GM06990 (cell line): ENCODE data around the gene TTC4.

Experiments
- DNase-seq: peaks from one replicate; pipeline ENCODE4 v3.0.0-alpha.2; 2011; ENCODE audit not compliant: insufficient read length; ENCODE audit errors: extremely low read depth
- H3K27me3 ChIP-seq: replicated peaks from 2 replicates; pipeline ENCODE4 v1.6.0; 2011; ENCODE audit warnings: low read length; ENCODE audit not compliant: control insufficient read depth, insufficient read depth
- H3K36me3 ChIP-seq: 2 replicates; pipeline ENCODE4 v1.5.1; 2011; ENCODE audit warnings: low read length; ENCODE audit not compliant: control insufficient read depth, insufficient read depth
- H3K4me3 ChIP-seq: replicated peaks from 2 replicates; pipeline ENCODE4 v1.5.1; 2011; ENCODE audit warnings: low read depth, mild to moderate bottlenecking, control low read depth, low read length
- TF ChIP-seq, protein P1 (sequence below): IDR thresholded peaks from 2 replicates; pipeline ENCODE4 v1.5.1; 2011; ENCODE audit warnings: low read length, control low read depth, mild to moderate bottlenecking, inconsistent platforms; ENCODE audit not compliant: insufficient read depth, poor library complexity, severe bottlenecking

The TTC4 gene

GRCh38 chr1:54705153-54705552, 10.5 kb upstream of the TTC4 start:
- Histone ChIP-seq H3K4me3 (no peak overlapping the region), H3K27me3 (no peaks in the 10 kb centered on the region; the same call in 1 of the 2 replicates), H3K36me3 (no peaks in the 10 kb centered on the region)
- no peak for DNase-seq
- TF ChIP-seq, protein P1, sequence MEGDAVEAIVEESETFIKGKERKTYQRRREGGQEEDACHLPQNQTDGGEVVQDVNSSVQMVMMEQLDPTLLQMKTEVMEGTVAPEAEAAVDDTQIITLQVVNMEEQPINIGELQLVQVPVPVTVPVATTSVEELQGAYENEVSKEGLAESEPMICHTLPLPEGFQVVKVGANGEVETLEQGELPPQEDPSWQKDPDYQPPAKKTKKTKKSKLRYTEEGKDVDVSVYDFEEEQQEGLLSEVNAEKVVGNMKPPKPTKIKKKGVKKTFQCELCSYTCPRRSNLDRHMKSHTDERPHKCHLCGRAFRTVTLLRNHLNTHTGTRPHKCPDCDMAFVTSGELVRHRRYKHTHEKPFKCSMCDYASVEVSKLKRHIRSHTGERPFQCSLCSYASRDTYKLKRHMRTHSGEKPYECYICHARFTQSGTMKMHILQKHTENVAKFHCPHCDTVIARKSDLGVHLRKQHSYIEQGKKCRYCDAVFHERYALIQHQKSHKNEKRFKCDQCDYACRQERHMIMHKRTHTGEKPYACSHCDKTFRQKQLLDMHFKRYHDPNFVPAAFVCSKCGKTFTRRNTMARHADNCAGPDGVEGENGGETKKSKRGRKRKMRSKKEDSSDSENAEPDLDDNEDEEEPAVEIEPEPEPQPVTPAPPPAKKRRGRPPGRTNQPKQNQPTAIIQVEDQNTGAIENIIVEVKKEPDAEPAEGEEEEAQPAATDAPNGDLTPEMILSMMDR: no peak

GRCh38 chr1:54706419-54706818, 9.2 kb upstream of the TTC4 start:
- no peak for DNase-seq
- no peaks in the 10 kb centered on the region; the same call in 1 of the 2 replicates for H3K27me3 ChIP-seq
- H3K4me3 ChIP-seq: no peak overlapping the region
- TF ChIP-seq, protein P1: no peak
- H3K36me3 ChIP-seq: no peaks in the 10 kb centered on the region

DNA sequence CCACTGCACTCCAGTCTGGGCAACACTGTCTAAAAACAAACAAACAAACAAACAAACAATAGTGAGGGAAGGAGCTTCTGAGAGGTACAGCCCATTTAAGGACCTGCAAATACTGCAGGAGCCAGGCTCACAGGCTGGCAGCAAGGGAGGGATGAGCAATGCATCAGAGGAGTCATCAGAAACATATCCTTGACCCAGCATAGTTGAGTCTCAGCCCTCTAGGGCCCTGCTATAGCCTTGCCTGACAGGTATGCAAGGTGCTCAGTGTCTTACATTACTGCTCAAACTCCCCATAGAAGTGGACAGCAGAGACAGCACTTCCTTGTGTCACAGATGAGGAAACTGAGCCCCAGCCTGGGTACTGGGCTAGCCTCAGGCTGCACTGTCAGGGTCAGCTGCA, 7.3 kb upstream of the TTC4 start:
- H3K36me3 ChIP-seq: no peaks in the 10 kb centered on the region
- H3K27me3 ChIP-seq: no peaks in the 10 kb centered on the region; the same call in 1 of the 2 replicates
- TF ChIP-seq, protein P1: no peak
- no peak overlapping the region for H3K4me3 ChIP-seq
- DNase-seq: no peak

- Histone ChIP-seq H3K4me3 (no peak overlapping the region), H3K36me3 (no peaks in the 10 kb centered on the region), H3K27me3 (no peaks in the 10 kb centered on the region; the same call in 1 of the 2 replicates)
- TF ChIP-seq, protein P1: no peak
- DNase-seq: no peak
These were observed 5.9 kb upstream of the TTC4 start for GRCh38 chr1:54709547-54710292.

DNA sequence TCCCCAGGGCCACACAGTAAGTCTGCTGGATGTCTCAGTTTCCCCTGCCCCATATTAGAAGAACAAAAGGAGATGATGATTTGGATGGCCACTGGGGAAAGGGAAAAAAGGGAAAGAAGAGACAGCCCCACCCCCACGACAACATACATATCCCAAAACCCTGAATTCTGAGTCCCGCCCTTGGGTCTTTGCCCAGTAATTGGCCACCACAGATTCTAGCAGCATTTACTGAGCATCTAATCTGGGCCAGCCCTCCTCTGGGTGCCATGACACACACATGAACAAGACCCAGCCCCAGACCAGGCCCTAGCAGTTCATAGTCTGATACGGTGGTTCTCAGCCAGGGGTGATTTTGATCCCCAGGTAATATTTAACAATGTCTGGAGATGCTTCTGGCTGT, 5.2 kb upstream of the TTC4 start:
- DNase-seq: no peak
- no peaks in the 10 kb centered on the region; the same call in 1 of the 2 replicates for H3K27me3 ChIP-seq
- no peak overlapping the region for H3K4me3 ChIP-seq
- TF ChIP-seq, protein P1: no peak
- H3K36me3 ChIP-seq: no peaks in the 10 kb centered on the region

GRCh38 chr1:54710841-54711240, 4.8 kb upstream of the TTC4 start:
- H3K36me3 ChIP-seq: no peaks in the 10 kb centered on the region

More at GRCh38 chr1:54710841-54711240, 4.8 kb upstream of the TTC4 start:
- TF ChIP-seq, protein P1: no peak
- no peak for DNase-seq
- no peak overlapping the region for H3K4me3 ChIP-seq
- H3K27me3 ChIP-seq: no peaks in the 10 kb centered on the region; the same call in 1 of the 2 replicates
